Kidney (tissue), 2 donors: Measurements from ENCODE around the gene SULT1E1. TPM values are rescaled to one million over a fixed set of nuclear protein-coding genes. Genes with fewer than 3 reads are reported as not detected.

Experiments used
- polyA plus RNA-seq: library from polyadenylated mRNA; stranded (reverse); fragments of 350-450 nt; fragmentation: Illumina TruSeq; extraction: RNeasy Lipid Tissue Mini Kit (QIAGEN cat#74804); gene quantifications from one replicate; pipeline ENCODE4 v1.2.3, GENCODE V29; 2014; ENCODE audit warnings: low read depth, low replicate concordance; ENCODE audit not compliant: insufficient read depth
- total RNA-seq: library from RNA; stranded (reverse); fragmentation: NEBNext Ultra II Directional; extraction: Animal tissue kit (Norgen Biotek cat#: 25700); gene quantifications from one replicate; pipeline ENCODE4 v1.2.1, GENCODE V29; 2021
- donor health status: DM: yes; HTN: yes; CAD: no.

Gene SULT1E1
- total and polyA plus RNA-seq, 2 donors from 2014 or later, result 0.28 to 1.4 TPM

Other genes starting within 250 kb of the SULT1E1 start
- not detected for gene UGT2A2, start 220.5 kb downstream of the SULT1E1 start, total RNA-seq
- not detected for gene UGT2A2, start 220.5 kb downstream of the SULT1E1 start, polyA plus RNA-seq
- not detected for gene UGT2A1, start 206.9 kb downstream of the SULT1E1 start, total RNA-seq
- gene UGT2A1, start 206.9 kb downstream of the SULT1E1 start, polyA plus RNA-seq, result 2.4 TPM
- 4.7 TPM for gene SULT1B1, start 99.5 kb downstream of the SULT1E1 start, total RNA-seq
- gene SULT1B1, start 99.5 kb downstream of the SULT1E1 start, polyA plus RNA-seq, result 0.39 TPM
- gene CSN1S1, start 70.9 kb upstream of the SULT1E1 start, total RNA-seq, result not detected
- gene CSN1S1, start 70.9 kb upstream of the SULT1E1 start, polyA plus RNA-seq, result not detected
- gene CSN2, start 105.6 kb upstream of the SULT1E1 start, total RNA-seq, result not detected
- not detected for gene CSN2, start 105.6 kb upstream of the SULT1E1 start, polyA plus RNA-seq
- gene STATH, start 135.8 kb upstream of the SULT1E1 start, total RNA-seq, result not detected
- not detected for gene STATH, start 135.8 kb upstream of the SULT1E1 start, polyA plus RNA-seq
- gene HTN3, start 168.3 kb upstream of the SULT1E1 start, total RNA-seq, result not detected
- not detected for gene HTN3, start 168.3 kb upstream of the SULT1E1 start, polyA plus RNA-seq
- gene HTN1, start 190.3 kb upstream of the SULT1E1 start, total RNA-seq, result not detected
- not detected for gene HTN1, start 190.3 kb upstream of the SULT1E1 start, polyA plus RNA-seq